ENCODE data around the gene LRRC71. TPM values are rescaled to one million over a fixed set of nuclear protein-coding genes. Genes with fewer than 3 reads are reported as not detected.
A peak's percentile ranks its signal among the peaks of the same experiment; 100 is the strongest.

Gene LRRC71
- total and polyA plus RNA-seq, 2 of the 13 experiments (the other 11 are each of a cell fraction or from before 2014, with no cell fraction given) = not detected

GRCh38 chr1:156876281-156876680 lies 44.2 kb upstream of the LRRC71 start:
- H3K4me1 ChIP-seq (ENCODE audit: insufficient read depth, low read length) = no peaks in the 10 kb centered on the region
- ATAC-seq (peak; percentile 89), FAIRE-seq (no peak), DNase-seq (ENCODE audit: low spot score) (no peak)
- H4K20me1 ChIP-seq (ENCODE audit: insufficient read depth, low read length) = no peaks in the 10 kb centered on the region
- no peak overlapping the region for H3K4me3 ChIP-seq (replicated peaks in 1 of 3; ENCODE audit: insufficient read depth in 1 of 3, low read depth in 2 of 3, low read length in 3 of 3)
- CTCF ChIA-PET (ENCODE audit: low intra/inter-chr PET ratio, low total read pairs) = no interaction called here
- H3K27ac ChIP-seq (ENCODE audit: extremely low read length, insufficient read depth, low read length) = no peak overlapping the region
- H3K36me3 ChIP-seq (replicated peaks in 1 of 2; ENCODE audit: control insufficient read depth in 1 of 2, insufficient read depth in 2 of 2, low read length in 2 of 2) = no peaks in the 10 kb centered on the region
- in situ Hi-C loops (cut with HindIII; ENCODE audit: extremely low pct_ligation_motif_present, low pct_unique_long_range_greater_than_20kb) (no loop called here), intact Hi-C loops (cut with micrococcal nuclease; ENCODE audit: unreplicated experiment) (no loop called here)
- no peaks in the 10 kb centered on the region for H3K9me3 ChIP-seq (ENCODE audit: low read length)
- 38% methylated on average over 4 of the region's 21 CpGs for WGBS (ENCODE audit: low lambda C conversion rate)
- H3K9ac ChIP-seq (ENCODE audit: insufficient read depth, low read depth, low read length) = no peak overlapping the region
- H2AFZ ChIP-seq (ENCODE audit: low read length) = no peak overlapping the region
- H3K79me2 ChIP-seq (ENCODE audit: insufficient read depth, low read length) = no peaks in the 10 kb centered on the region
- BruUV-seq (replicated peaks) = no TSS peak
- POLR2A ChIA-PET = no interaction called here
- TF ChIP-seq ZBTB44 (CRISPR knock-in tag; IDR thresholded peaks at IDR 0.05) = no peak
- TF ChIP-seq YEATS4 (CRISPR knock-in tag; IDR thresholded peaks at IDR 0.05; ENCODE audit: borderline replicate concordance) = no peak
- TF ChIP-seq ERF (CRISPR knock-in tag; IDR thresholded peaks at IDR 0.05) = no peak
- TF ChIP-seq ZNF687 (CRISPR knock-in tag; IDR thresholded peaks at IDR 0.05) = peak; percentile 20; the same call in 1 of the 2 replicates
- TF ChIP-seq KLF15 (CRISPR knock-in tag; IDR thresholded peaks at IDR 0.05; ENCODE audit: borderline replicate concordance) = no peak
- no peak overlapping the region for H3K4me2 ChIP-seq (ENCODE audit: low read depth, low read length)
- H3K27me3 ChIP-seq (ENCODE audit: control insufficient read depth in 1 of 2, insufficient read depth in 2 of 2, low read length in 2 of 2) = peaks cover 20 to 78% of the 10 kb centered on the region in 2 experiments

All from HepG2 (cell line).